GM12873 (cell line): ENCODE data around the gene CTRL.

Experiments used
- CTCF ChIP-seq: IDR thresholded peaks from 2 replicates; pipeline ENCODE4 v1.5.1; 2012; ENCODE audit warnings: low read depth, mild to moderate bottlenecking, moderate library complexity, low read length, control low read depth; ENCODE audit not compliant: insufficient read depth; ENCODE audit errors: missing control alignments

CTRL gene

GRCh38 chr16:67936124-67936879, 4.6 kb upstream of the CTRL start, which contains the start of gene PSMB10:
Gene PSMB10, minus strand, starts transcription at chr16:67936850. Its CDS starts 101 bp downstream, at chr16:67936749.
- TF ChIP-seq CTCF = no peak

- no peak for TF ChIP-seq CTCF
Measured at GRCh38 chr16:67935402-67936123, 3.9 kb upstream of the CTRL start.

DNA sequence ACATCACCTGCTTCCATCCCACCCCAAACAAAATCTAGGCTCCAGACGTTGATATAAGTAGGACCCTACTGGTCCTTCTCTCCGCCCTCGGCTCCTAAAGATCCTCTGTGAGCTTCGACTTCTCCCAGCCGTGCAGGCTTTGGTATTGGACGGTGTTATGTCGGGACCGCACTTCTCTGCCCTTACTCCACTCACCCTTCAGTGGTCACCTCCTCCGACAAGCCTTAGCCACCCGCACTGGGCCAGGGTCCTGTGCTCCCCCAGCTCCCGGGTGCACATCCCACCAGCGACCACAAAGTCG, 3.4 kb upstream of the CTRL start:
- no peak for TF ChIP-seq CTCF

- no peak for TF ChIP-seq CTCF
Measured at GRCh38 chr16:67934306-67935100, 2.8 kb upstream of the CTRL start.

DNA sequence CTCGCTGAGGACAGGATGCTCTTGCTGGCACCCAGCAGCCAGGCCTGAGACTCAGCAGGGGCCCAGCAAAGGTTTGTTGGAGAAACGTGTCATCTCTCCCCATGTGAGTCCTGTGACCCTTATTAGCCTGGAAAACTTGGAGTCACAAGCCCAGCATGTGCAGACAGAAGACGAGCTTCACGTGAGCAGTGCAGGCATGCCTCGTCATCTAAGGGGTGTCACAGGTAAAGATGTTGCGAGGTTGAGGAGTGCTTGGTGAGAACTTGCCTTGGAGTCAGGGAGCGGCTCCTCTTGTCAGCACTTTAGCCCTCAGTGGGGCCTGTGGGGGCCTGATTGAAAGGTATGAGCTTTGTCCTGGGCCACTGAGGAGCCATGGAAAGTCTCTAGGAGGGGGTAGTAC, 2.1 kb upstream of the CTRL start:
- no peak for TF ChIP-seq CTCF

DNA sequence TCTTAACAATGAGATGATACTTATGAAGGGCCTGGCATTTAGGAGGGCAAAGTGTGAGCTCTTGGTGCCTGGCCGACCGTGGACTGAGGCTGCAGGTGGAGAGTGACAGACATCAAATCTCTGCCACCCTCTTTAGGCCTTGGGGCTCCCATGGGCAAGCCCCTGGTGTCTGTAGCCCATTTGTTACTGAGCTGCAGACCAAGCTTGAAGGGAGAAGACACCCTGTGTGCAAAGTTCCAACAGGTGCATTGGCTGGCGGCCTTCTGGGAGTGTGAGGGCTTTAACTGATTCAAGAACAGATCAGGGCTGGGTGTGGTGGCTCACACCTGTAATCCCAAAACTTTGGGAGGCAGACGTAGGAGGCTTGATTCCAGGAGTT, 789 bp upstream of the CTRL start:
- no peak for TF ChIP-seq CTCF

DNA sequence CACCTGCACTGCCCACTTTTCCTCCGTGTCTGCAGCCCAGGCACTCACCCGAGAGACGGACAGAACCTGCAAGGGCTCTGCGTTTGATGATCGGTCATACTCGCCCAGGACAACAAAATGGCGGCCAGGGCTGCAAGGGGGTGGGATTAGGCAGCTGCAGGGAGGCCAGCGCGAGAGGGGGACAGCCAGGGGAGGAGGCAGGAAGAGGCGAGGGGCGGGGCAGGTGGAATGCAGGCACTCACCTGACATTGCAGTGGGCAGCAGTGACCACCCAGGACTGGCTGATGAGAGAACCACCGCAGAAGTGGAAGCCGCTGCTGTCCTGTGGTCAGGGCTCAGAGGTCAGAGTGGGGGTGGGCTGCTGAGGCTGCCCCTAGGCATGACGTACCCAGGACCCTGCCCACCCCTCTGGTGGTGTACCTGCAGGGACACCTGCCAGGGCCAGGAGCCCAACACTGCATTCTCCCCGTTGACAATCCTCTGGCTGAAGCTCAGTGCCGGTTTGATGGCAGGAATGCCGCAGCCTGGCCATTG, 917 bp downstream of the CTRL start:
- no peak for TF ChIP-seq CTCF
